ENCODE data around the gene GALNT10. TPM values are rescaled to one million over a fixed set of nuclear protein-coding genes. Genes with fewer than 3 reads are reported as not detected.

The GALNT10 gene
- total RNA-seq, 1 donor from 2014 or later, result 11.5 TPM

DNA sequence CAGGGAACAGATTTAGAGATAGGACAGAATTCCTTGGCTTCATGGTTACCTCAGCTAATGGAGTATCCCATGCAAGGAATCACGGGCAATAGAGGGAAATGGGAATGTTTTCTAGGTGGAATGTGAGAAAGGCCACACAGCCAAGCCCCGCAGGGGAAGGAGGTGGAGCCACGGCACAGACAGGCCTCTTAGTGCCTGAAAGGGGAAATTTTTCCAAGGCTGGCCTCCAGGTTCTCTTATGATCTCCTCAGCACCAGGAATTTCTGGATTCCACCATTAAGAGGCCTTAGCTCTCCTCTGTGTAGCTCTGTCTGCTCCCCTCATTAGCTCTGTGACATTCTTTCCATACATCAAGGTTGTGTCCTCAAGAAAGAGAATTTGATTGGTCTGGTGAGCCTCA is 124.7 kb downstream of the GALNT10 start:
- no peaks in the 10 kb centered on the region for H3K9me3 ChIP-seq (replicated peaks)
- H3K36me3 ChIP-seq, result no peaks in the 10 kb centered on the region
- no peak overlapping the region for H3K4me3 ChIP-seq
- no peak for DNase-seq
- H3K27ac ChIP-seq (replicated peaks), result no peak overlapping the region
- peaks cover 11% of the 10 kb centered on the region for H3K4me1 ChIP-seq
- no peak for TF ChIP-seq CTCF (IDR thresholded peaks at IDR 0.05; ENCODE audit: borderline replicate concordance)
- no peaks in the 10 kb centered on the region for H3K27me3 ChIP-seq (ENCODE audit: low read depth)
- intact Hi-C loops (cut with micrococcal nuclease), result no loop called here

- Histone ChIP-seq H3K4me1 (peaks cover 15% of the 10 kb centered on the region), H3K27ac (replicated peaks) (no peak overlapping the region), H3K27me3 (ENCODE audit: low read depth) (no peaks in the 10 kb centered on the region), H3K4me3 (no peak overlapping the region), H3K9me3 (replicated peaks) (no peaks in the 10 kb centered on the region), H3K36me3 (no peaks in the 10 kb centered on the region)
- DNase-seq, result no peak
- TF ChIP-seq CTCF (IDR thresholded peaks at IDR 0.05; ENCODE audit: borderline replicate concordance), result no peak
- intact Hi-C loops (cut with micrococcal nuclease), result no loop called here
Observed at GRCh38 chr5:154315756-154316155, 125.2 kb downstream of the GALNT10 start.

DNA sequence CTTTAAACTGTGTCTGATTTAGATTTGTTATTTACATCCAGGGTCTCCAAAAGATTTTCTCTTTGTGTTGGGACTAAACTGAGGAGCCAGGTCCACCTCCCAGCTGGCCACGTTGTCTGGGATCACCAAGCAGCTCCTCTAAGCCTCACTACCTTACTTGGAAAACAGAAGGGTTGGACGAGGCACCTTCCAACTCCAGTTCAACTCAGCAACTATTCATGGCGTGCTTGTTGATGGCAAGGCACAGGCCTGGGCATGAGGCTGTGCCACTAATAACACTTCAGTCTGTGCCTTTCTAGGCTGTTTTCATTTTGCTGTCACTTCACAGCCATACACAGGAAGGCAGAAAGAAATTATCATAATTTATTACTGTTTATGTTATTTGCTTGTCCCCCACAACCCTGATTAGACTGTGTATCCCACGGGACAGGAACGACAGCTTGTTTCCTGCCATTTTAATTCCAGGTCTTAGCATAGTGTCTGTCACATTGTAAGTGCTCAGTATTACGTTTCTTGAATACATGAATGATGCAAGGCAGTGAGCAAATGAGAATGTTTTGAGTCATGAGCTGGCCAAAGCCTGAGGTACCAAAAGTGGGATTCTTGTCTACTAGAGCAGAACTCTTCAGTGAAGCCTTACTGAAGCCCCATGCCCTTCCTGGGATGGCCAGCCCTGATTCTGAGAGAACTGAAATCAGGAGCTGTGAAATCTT is 125.8 kb downstream of the GALNT10 start:
- intact Hi-C loops (cut with micrococcal nuclease), result no loop called here
- TF ChIP-seq CTCF (IDR thresholded peaks at IDR 0.05; ENCODE audit: borderline replicate concordance), result no peak
- H3K36me3 ChIP-seq, result no peaks in the 10 kb centered on the region
- peaks cover 18% of the 10 kb centered on the region for H3K4me1 ChIP-seq
- no peaks in the 10 kb centered on the region for H3K9me3 ChIP-seq (replicated peaks)
- no peak overlapping the region for H3K4me3 ChIP-seq
- no peaks in the 10 kb centered on the region for H3K27me3 ChIP-seq (ENCODE audit: low read depth)
- no peak for DNase-seq
- no peak overlapping the region for H3K27ac ChIP-seq (replicated peaks)

DNA sequence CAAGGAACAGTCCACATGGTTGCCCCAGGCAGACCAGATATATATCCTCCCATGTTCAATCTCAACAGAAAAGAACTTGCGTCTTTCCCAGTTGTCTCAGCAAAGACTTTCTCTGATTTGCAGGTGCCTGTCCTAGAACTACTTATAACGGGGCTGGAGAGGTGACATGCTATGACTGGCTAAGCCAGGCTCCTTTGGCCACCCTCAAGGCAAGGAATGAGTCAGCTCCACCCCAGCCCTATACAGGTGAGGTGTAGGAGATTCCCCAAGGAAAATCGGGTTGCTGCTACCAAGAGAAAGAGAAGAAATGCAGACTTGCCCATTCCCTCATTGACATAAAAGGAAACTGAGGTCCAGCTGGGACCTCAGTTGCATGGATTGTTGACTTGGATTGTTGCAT is 127.4 kb downstream of the GALNT10 start:
- TF ChIP-seq CTCF (IDR thresholded peaks at IDR 0.05; ENCODE audit: borderline replicate concordance), result no peak
- no peak overlapping the region for H3K4me3 ChIP-seq
- intact Hi-C loops (cut with micrococcal nuclease), result no loop called here
- H3K27me3 ChIP-seq (ENCODE audit: low read depth), result no peaks in the 10 kb centered on the region
- H3K27ac ChIP-seq (replicated peaks), result no peak overlapping the region
- H3K9me3 ChIP-seq (replicated peaks), result no peaks in the 10 kb centered on the region
- H3K36me3 ChIP-seq, result no peaks in the 10 kb centered on the region
- no peak for DNase-seq
- peaks cover 20% of the 10 kb centered on the region for H3K4me1 ChIP-seq

DNA sequence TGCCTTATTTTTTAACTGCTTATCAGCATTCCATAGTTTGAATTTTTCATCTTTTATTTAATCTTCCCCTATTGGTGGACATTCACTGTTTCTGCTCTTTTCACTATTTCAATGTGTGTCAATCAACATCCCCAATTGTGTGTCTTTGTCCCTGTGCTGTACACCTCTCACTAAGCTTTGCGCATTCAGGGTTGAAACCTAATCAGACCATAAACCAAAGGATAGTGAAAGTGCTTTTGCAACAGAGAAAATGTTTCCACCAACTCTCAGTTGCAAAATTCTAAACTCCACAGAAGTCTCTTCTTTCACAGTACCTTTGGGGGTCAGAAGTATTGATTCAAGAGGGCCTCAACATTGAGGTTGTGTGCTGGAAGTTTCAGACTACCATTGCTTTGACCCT is 128.2 kb downstream of the GALNT10 start:
- Histone ChIP-seq H3K9me3 (replicated peaks) (no peaks in the 10 kb centered on the region), H3K27ac (replicated peaks) (no peak overlapping the region), H3K4me1 (peaks cover 20% of the 10 kb centered on the region), H3K27me3 (ENCODE audit: low read depth) (no peaks in the 10 kb centered on the region), H3K36me3 (no peaks in the 10 kb centered on the region), H3K4me3 (no peak overlapping the region)
- intact Hi-C loops (cut with micrococcal nuclease), result no loop called here
- DNase-seq, result no peak
- TF ChIP-seq CTCF (IDR thresholded peaks at IDR 0.05; ENCODE audit: borderline replicate concordance), result no peak

All from left ventricle myocardium inferior (tissue), 1 donor.